ENCODE results near the gene NR1D2.

GRCh38 chr3:23931597-23931996, 13.5 kb upstream of the NR1D2 start:
- TF ChIP-seq CTCF (conservative IDR thresholded peaks at IDR 0.05; ENCODE audit: low read length) (no peak), EZH2phosphoT487 (IDR thresholded peaks at IDR 0.05; ENCODE audit: borderline replicate concordance, low read depth, low read length) (no peak)

Data from OCI-LY7 (cell line).